PFSK-1 (cell line): ENCODE data around the gene SLC5A5.

Source experiments
- FOXP2 ChIP-seq: optimal IDR thresholded peaks from 2 replicates; pipeline ENCODE3; 2011; ENCODE audit warnings: borderline replicate concordance, control low read depth, inconsistent platforms; ENCODE audit not compliant: insufficient read depth; ENCODE audit errors: extremely low read length, extremely low read depth
- POLR2AphosphoS5 ChIP-seq: IDR thresholded peaks from 2 replicates; pipeline ENCODE4 v1.6.1; 2012; ENCODE audit warnings: low read depth, mild to moderate bottlenecking, control low read depth, low read length, moderate library complexity
- REST ChIP-seq, 2 experiments: IDR thresholded peaks; 2 replicates each; pipeline versions ENCODE4 v1.6.1 to v1.8.0; 2011 to 2012; ENCODE audit warnings: low read depth in 2 of 2, low read length in 2 of 2, control low read depth in 1 of 2, inconsistent platforms in 1 of 2, mild to moderate bottlenecking in 1 of 2, moderate library complexity in 1 of 2; ENCODE audit not compliant: insufficient read depth in 1 of 2
- SIN3A ChIP-seq: IDR thresholded peaks from 2 replicates; pipeline ENCODE4 v1.6.1; 2012; ENCODE audit warnings: mild to moderate bottlenecking, low read length, moderate library complexity, borderline replicate concordance; ENCODE audit not compliant: insufficient read depth
- TAF1 ChIP-seq: IDR thresholded peaks from 2 replicates; pipeline ENCODE4 v1.6.1; 2012; ENCODE audit warnings: low read length, control low read depth, borderline replicate concordance; ENCODE audit not compliant: insufficient read depth

SLC5A5 gene

DNA sequence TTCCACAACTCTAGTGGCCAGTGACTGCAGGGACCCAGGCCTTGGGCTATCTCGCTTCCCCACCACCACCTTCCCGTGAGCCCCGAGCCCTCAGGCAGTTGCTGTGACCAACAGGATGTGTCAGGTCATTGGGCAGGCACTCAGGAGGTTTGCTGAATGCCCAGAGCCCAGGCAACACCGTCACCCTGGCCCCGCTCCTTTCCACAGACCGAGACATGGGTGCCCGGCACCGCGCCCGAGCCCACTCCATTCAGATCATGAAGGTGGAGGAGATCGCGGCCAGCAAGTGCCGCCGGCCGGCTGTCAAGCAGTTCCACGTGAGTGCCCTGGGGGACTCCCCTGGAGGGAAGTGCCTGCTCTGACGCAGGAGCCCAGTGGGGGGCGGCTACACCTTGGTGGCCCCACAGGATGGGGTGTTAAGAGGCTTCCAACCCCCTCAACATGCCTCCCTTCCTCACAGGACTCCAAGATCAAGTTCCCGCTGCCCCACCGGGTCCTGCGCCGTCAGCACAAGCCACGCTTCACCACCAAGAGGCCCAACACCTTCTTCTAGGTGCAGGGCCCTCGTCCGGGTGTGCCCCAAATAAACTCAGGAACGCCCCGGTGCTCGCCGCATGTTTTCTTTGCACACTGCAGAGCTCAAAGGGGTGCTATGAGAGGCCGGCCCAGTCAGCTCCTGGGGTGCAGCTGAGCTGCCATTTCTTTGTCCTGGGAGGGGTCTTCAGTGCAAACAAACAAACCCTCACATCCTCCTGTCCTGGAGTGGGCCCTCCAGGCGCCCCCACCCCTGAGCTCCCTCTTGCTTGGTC lies 8.8 kb upstream of the SLC5A5 start:
- TF ChIP-seq SIN3A (no peak), TAF1 (no peak), FOXP2 (no peak)

- no peak for TF ChIP-seq SIN3A
- no peak for TF ChIP-seq REST (IDR thresholded peaks at IDR 0.05; ENCODE audit: insufficient read depth in 1 of 2, low read depth in 2 of 2, low read length in 2 of 2)
- TF ChIP-seq POLR2AphosphoS5 = no peak; the same call in 1 of the 2 replicates
- no peak for TF ChIP-seq TAF1
These were observed 8.1 kb upstream of the SLC5A5 start for GRCh38 chr19:17863520-17864182.

DNA sequence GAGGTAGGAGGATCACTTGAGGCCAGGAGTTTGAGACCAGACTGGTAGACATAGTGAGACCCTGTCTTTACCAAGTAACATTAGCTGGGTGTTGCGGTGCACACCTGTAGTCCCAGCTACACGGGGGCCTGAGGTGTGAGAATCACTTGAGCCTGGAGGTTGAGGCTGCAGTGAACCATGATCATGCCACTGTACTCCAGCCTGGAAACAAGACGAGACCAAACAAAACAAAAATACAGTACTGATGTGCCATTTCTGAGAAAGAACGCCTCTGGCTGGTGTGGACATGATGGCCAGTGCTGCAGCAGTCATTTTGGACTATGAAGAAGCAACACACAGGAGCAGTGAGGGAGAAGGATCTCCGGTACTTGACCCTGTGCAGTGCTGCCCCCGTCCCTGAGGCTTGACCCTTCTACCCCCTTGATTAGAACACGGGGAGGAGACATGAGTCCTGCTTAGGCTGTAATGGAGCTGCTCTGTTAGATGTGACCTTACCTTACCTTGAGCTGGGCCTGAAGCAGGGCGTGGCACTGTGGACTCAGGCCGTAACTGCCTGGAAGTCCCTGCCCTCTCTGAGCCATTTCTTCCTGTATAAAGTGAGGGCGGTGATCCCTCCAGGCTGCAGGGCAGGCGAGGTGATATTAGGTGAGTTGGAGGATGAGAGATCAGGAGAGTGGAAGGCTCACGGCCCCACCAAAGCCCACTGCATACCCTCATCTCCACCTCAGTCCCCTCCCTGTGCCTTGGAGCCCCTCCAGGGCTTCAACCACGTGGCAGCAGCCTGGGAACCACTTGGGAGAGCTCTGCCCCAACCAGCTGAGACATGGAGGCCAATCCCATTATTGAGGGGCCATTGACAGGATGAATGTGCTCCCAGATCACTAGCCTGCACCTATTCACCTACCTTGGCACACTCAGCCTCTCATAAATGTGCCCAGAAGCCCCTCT lies 6.1 kb upstream of the SLC5A5 start:
- TF ChIP-seq POLR2AphosphoS5 (peak; percentile 89), FOXP2 (no peak), SIN3A (0 out of 2 replicates have a peak, but pooled peaks have one; percentile 15)

GRCh38 chr19:17866312-17866963 lies 5.3 kb upstream of the SLC5A5 start:
- TF ChIP-seq FOXP2 = no peak
- TF ChIP-seq POLR2AphosphoS5 = no peak
- no peak for TF ChIP-seq SIN3A
- TF ChIP-seq TAF1 = no peak
- no peak for TF ChIP-seq REST (IDR thresholded peaks at IDR 0.05; ENCODE audit: insufficient read depth in 1 of 2, low read depth in 2 of 2, low read length in 2 of 2)

DNA sequence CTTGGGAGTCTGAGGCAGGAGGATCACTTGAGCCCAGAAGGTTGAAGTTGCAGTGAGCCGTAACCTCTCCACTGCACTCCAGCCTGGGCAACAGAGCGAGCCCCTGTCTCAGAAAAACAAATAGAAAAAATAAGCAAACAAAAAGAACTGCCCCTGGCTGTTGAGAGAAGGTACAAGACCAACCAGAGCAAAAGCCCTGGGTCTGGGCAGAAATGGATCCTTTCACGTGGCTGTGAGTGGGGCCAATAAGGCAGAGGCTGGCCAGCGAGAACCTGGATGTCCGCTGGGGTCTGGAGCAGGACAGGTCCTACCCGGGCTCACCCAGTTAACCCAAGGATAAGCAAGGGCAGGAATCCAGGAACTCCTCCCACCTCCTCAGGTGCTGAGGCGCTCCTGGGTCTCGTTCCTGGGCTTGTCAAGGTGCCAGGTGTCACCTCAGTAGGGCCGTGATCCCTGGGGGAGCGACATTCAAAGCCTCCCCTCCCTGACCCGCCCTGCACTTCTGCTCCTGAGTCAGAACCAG lies 4.7 kb upstream of the SLC5A5 start:
- TF ChIP-seq POLR2AphosphoS5 = no peak
- TF ChIP-seq FOXP2 = no peak
- TF ChIP-seq REST (IDR thresholded peaks at IDR 0.05; ENCODE audit: insufficient read depth in 1 of 2, low read depth in 2 of 2, low read length in 2 of 2) = no peak
- TF ChIP-seq SIN3A = no peak
- no peak for TF ChIP-seq TAF1
